SU-DHL-6 (cell line): Measurements from ENCODE around the gene WDR37.

Experiments used
- H2AFZ ChIP-seq: fragments of 200-600 bp; sonication (generic); 2 replicates; pipeline ENCODE4 v1.6.1; 2014; ENCODE audit warnings: low read depth, mild to moderate bottlenecking, moderate library complexity, mixed read lengths, antibody characterized with exemption, low read length; ENCODE audit not compliant: severe bottlenecking
- H3F3A ChIP-seq: fragments of 200-600 bp; shearing (Covaris generic); 2 replicates; pipeline ENCODE4 v1.6.0; 2016; ENCODE audit warnings: antibody characterized with exemption, mild to moderate bottlenecking; ENCODE audit not compliant: insufficient read depth
- H3K27ac ChIP-seq: fragments of 200-600 bp; sonication (generic); 2 replicates; pipeline ENCODE4 v1.5.1; 2016; ENCODE audit warnings: low read depth, mild to moderate bottlenecking, low read length, moderate library complexity, mixed read lengths
- H3K27me3 ChIP-seq: fragments of 200-600 bp; sonication (generic), shearing (Covaris generic); 2 replicates; pipeline ENCODE4 v1.6.0; 2014; ENCODE audit warnings: mild to moderate bottlenecking, low read length
- H3K36me3 ChIP-seq: fragments of 200-600 bp; sonication (generic); 2 replicates; pipeline ENCODE4 v1.6.1; 2014; ENCODE audit warnings: mild to moderate bottlenecking, low read length, mixed read lengths
- H3K4me2 ChIP-seq: fragments of 300-600, 200-600 bp; shearing (Covaris generic), sonication (generic); 2 replicates; pipeline ENCODE4 v1.6.0; 2014; ENCODE audit warnings: low read length, low read depth, mild to moderate bottlenecking; ENCODE audit not compliant: poor library complexity, severe bottlenecking
- H3K4me3 ChIP-seq: fragments of 200-600 bp; sonication (generic); 2 replicates; pipeline ENCODE4 v1.5.1; 2014; ENCODE audit warnings: antibody characterized with exemption, low read length, mild to moderate bottlenecking, mixed read lengths; ENCODE audit not compliant: insufficient read depth, poor library complexity, severe bottlenecking
- H3K79me2 ChIP-seq: fragments of 200-600 bp; sonication (generic); 2 replicates; pipeline ENCODE4 v1.6.1; 2014; ENCODE audit warnings: mild to moderate bottlenecking, low read length, moderate library complexity; ENCODE audit not compliant: insufficient read depth
- H3K9ac ChIP-seq: fragments of 200-600 bp; sonication (generic); 2 replicates; pipeline ENCODE4 v1.7.0; 2014; ENCODE audit warnings: mild to moderate bottlenecking, low read length
- H3K9me2 ChIP-seq: fragments of 200-600 bp; sonication (generic); replicated peaks from 2 replicates; pipeline ENCODE4 v1.6.1; 2014; ENCODE audit warnings: low read length; ENCODE audit not compliant: insufficient read depth
- H3K9me3 ChIP-seq: fragments of 200-600 bp; sonication (generic); 2 replicates; pipeline ENCODE4 v1.6.1; 2014; ENCODE audit warnings: low read length, mixed read lengths; ENCODE audit not compliant: insufficient read depth
- H4K20me1 ChIP-seq: fragments of 200-600 bp; sonication (generic); 2 replicates; pipeline ENCODE4 v1.6.1; 2014; ENCODE audit warnings: low read depth, mild to moderate bottlenecking, antibody characterized with exemption, low read length, moderate library complexity, mixed read lengths
- EZH2phosphoT487 ChIP-seq: fragments of 200-600 bp; sonication (generic), shearing (Covaris generic); conservative IDR thresholded peaks from 2 replicates; pipeline ENCODE4 v1.6.1; 2018; ENCODE audit warnings: mild to moderate bottlenecking, antibody characterized with exemption, low read length, moderate library complexity, mixed read lengths
- TF ChIP-seq, protein P1 (sequence below): fragments of 200-600 bp; sonication (generic); IDR thresholded peaks from one replicate; pipeline ENCODE4 v1.5.1; 2017; ENCODE audit warnings: antibody characterized with exemption, mild to moderate bottlenecking, low read length, moderate library complexity; ENCODE audit not compliant: insufficient read depth, poor library complexity, severe bottlenecking

WDR37 gene

DNA sequence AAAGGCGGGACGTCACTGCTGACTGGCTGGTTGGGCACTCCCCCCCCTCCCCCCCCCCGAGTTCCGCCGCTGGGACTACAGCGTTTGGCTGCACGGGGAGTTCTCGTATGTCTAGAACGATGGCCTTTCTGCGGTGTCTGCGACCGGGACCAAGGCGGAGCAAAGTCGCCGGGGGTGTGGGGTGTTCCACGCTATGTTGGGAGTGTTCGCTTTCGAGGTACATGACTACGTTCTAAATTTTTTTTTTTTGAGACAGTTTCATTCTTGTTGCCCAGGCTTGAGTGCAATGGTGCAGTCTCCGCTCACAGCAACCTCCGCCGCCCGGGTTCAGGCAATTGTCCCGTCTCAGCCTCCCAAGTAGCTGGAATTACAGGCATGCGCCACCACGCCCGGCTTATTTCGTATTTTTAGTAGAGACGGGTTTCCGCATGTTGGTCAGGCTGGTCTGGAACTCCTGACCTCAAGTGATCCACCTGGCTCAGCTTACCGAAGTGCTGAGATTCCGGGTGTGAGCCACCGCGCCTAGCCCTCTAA lies 6.7 kb upstream of the WDR37 start:
- Histone ChIP-seq H2AFZ (peak overlapping the region; percentile 42), H3K79me2 (peaks cover 81% of the 10 kb centered on the region), H4K20me1 (peaks cover 11% of the 10 kb centered on the region), H3K4me2 (peak overlapping the region; percentile 97), H3K27me3 (no peaks in the 10 kb centered on the region), H3K9me3 (no peaks in the 10 kb centered on the region), H3K9ac (peak overlapping the region; percentile 93), H3K27ac (peak overlapping the region; percentile 93), H3K9me2 (no peaks in the 10 kb centered on the region), H3F3A (peaks cover 46% of the 10 kb centered on the region), H3K36me3 (peaks cover 28% of the 10 kb centered on the region), H3K4me3 (peak overlapping the region; percentile 81)
- TF ChIP-seq EZH2phosphoT487 = no peak
- TF ChIP-seq, protein P1, sequence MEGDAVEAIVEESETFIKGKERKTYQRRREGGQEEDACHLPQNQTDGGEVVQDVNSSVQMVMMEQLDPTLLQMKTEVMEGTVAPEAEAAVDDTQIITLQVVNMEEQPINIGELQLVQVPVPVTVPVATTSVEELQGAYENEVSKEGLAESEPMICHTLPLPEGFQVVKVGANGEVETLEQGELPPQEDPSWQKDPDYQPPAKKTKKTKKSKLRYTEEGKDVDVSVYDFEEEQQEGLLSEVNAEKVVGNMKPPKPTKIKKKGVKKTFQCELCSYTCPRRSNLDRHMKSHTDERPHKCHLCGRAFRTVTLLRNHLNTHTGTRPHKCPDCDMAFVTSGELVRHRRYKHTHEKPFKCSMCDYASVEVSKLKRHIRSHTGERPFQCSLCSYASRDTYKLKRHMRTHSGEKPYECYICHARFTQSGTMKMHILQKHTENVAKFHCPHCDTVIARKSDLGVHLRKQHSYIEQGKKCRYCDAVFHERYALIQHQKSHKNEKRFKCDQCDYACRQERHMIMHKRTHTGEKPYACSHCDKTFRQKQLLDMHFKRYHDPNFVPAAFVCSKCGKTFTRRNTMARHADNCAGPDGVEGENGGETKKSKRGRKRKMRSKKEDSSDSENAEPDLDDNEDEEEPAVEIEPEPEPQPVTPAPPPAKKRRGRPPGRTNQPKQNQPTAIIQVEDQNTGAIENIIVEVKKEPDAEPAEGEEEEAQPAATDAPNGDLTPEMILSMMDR = no peak

DNA sequence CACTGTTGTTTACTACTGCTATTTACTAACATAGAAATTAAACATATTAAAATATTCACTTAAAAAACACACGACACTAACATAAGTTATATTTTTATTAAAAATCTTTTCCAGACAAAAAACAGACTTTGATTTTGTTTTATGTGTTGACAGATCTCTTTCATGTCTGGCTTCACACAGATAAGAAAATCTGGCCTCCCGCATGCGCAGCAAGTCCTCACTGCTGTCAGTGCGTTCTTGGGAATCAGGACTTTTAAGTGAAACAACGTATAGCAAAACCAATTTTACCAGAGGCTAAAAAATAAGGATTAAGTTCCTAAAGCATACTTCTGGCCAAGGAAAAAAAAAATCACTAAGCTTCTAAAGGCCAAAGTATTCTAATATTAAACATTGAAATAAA lies 6.0 kb upstream of the WDR37 start:
- no peaks in the 10 kb centered on the region for H3K27me3 ChIP-seq
- peak overlapping the region; percentile 42 for H2AFZ ChIP-seq
- H3K79me2 ChIP-seq = peaks cover 81% of the 10 kb centered on the region
- peak overlapping the region; percentile 97 for H3K4me2 ChIP-seq
- peaks cover 17% of the 10 kb centered on the region for H4K20me1 ChIP-seq
- H3K36me3 ChIP-seq = peaks cover 31% of the 10 kb centered on the region
- TF ChIP-seq, protein P1 = no peak
- TF ChIP-seq EZH2phosphoT487 = no peak
- peak overlapping the region; percentile 93 for H3K27ac ChIP-seq
- no peaks in the 10 kb centered on the region for H3K9me3 ChIP-seq
- no peaks in the 10 kb centered on the region for H3K9me2 ChIP-seq
- H3K9ac ChIP-seq = peak overlapping the region; percentile 93
- H3F3A ChIP-seq = peaks cover 42% of the 10 kb centered on the region
- peak overlapping the region; percentile 81 for H3K4me3 ChIP-seq

DNA sequence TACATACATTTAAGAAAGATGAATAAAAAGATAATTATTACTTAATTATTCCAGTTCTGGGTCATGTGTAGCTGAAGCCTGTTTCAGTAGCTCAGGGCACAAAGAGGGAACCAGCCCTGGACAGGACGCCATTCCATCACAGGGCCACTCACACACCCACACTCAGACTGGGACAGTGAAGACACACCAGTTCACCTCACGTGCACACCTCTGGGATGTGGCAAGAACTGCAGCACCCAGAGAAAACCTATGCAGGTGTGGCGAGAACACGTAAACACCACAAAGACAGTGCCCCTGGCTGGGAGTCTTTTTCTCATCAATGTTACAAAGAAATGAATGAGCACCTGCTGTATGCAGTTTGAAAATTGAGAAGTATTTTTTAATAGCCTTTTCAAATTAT lies 5.6 kb upstream of the WDR37 start:
- Histone ChIP-seq H3K9me3 (no peaks in the 10 kb centered on the region), H3K79me2 (peaks cover 81% of the 10 kb centered on the region), H3K9ac (peak overlapping the region; percentile 93), H3K27ac (peak overlapping the region; percentile 93), H3F3A (peaks cover 42% of the 10 kb centered on the region), H2AFZ (no peak overlapping the region), H3K36me3 (peaks cover 29% of the 10 kb centered on the region), H4K20me1 (peaks cover 21% of the 10 kb centered on the region), H3K27me3 (no peaks in the 10 kb centered on the region), H3K4me2 (peak overlapping the region; percentile 97), H3K4me3 (peak overlapping the region; percentile 81), H3K9me2 (no peaks in the 10 kb centered on the region)
- TF ChIP-seq, protein P1 = no peak
- no peak for TF ChIP-seq EZH2phosphoT487
